K562 (cell line): ENCODE data around the gene ZSCAN2. TPM values are rescaled to one million over a fixed set of nuclear protein-coding genes. Genes with fewer than 3 reads are reported as not detected.

Experiments
- ATAC-seq: fragments of 200-7000 bp; cut with Tn5 transposase; 3 replicates; pipeline ENCODE4 v1.9.1; 2020; ENCODE audit warnings: moderate library complexity
- BruUV-seq: library from RNA; stranded (reverse); fragments of 400-500 nt; replicated peaks from 2 replicates; lab custom pipeline; 2021; lab: Mats Ljungman, UMichigan
- CTCF ChIA-PET: fragments of 300-600 bp; formaldehyde crosslinking; extraction: SDS; loops from one replicate; lab custom pipeline; 2021; ENCODE audit warnings: low intra/inter-chr PET ratio; lab: Yijun Ruan, JAX
- POLR2A ChIA-PET: fragments of 300-600, 350-650 bp; sonication (Branson Sonifier 250); formaldehyde crosslinking; extraction: SDS; loops from one replicate; lab custom pipeline; 2021; ENCODE audit warnings: antibody characterized with exemption, inconsistent platforms; lab: Yijun Ruan, JAX
- DNase-seq, 4 experiments: peaks; one replicate each; pipeline versions ENCODE4 v3.0.0 to v3.0.0-alpha.2; 2011 to 2018; ENCODE audit warnings: low spot score in 3 of 4, mixed read lengths in 3 of 4; ENCODE audit errors: extremely low read depth in 1 of 4
- FAIRE-seq: peaks from 2 replicates; lab custom pipeline; 2011; peaks lifted over from hg19 to GRCh38; lab: Jason Lieb, UNC
- H2AFZ ChIP-seq: 2 replicates; pipeline ENCODE4 v1.6.0; 2011; ENCODE audit warnings: low read depth, low read length, control low read depth, inconsistent platforms
- H3K27ac ChIP-seq: fragments of 200-600 bp; 3 replicates; pipeline ENCODE4 v1.8.0; 2011; ENCODE audit warnings: low read depth, mild to moderate bottlenecking, control low read depth, inconsistent platforms, low read length, moderate library complexity, mixed read lengths; ENCODE audit errors: extremely low read depth
- H3K27me3 ChIP-seq, 2 experiments: fragments of 300-600 bp in 1 of 2; 2 replicates in 1 of 2; 3 replicates in 1 of 2; pipeline versions ENCODE4 v1.6.0 to v1.8.0; 2011; ENCODE audit warnings: inconsistent platforms in 2 of 2, low read length in 2 of 2, mild to moderate bottlenecking in 1 of 2, mixed read lengths in 1 of 2, moderate library complexity in 1 of 2; ENCODE audit not compliant: control insufficient read depth in 2 of 2, insufficient read depth in 2 of 2
- H3K36me3 ChIP-seq: fragments of 300-600 bp; 3 replicates; pipeline ENCODE4 v1.8.0; 2011; ENCODE audit warnings: mild to moderate bottlenecking, low read length, inconsistent platforms; ENCODE audit not compliant: control insufficient read depth, insufficient read depth
- H3K4me1 ChIP-seq, 2 experiments: fragments of 200-600 bp in 1 of 2; replicated peaks in 1 of 2; 2 replicates in 1 of 2; 3 replicates in 1 of 2; pipeline versions ENCODE4 v1.5.1 to v1.8.0; 2011; ENCODE audit warnings: inconsistent platforms in 2 of 2, low read length in 2 of 2, mild to moderate bottlenecking in 1 of 2, mixed read lengths in 1 of 2, moderate library complexity in 1 of 2; ENCODE audit not compliant: control insufficient read depth in 2 of 2, insufficient read depth in 2 of 2
- H3K4me2 ChIP-seq: 2 replicates; pipeline ENCODE4 v1.6.1; 2011; ENCODE audit warnings: low read length, control low read depth, inconsistent platforms, mixed read lengths; ENCODE audit not compliant: insufficient read depth
- H3K4me3 ChIP-seq: fragments of 200-600 bp; sonication (generic), shearing (Covaris generic); 2 replicates; pipeline ENCODE4 v1.5.1; 2016; ENCODE audit warnings: control low read depth, inconsistent platforms
- H3K79me2 ChIP-seq: fragments of 200-600 bp; 3 replicates; pipeline ENCODE4 v1.8.0; 2011; ENCODE audit warnings: low read length, inconsistent platforms; ENCODE audit not compliant: control insufficient read depth, insufficient read depth
- H3K9ac ChIP-seq, 2 experiments: 2 replicates each; pipeline versions ENCODE4 v1.6.0 to v1.6.1; 2011; ENCODE audit warnings: low read depth in 2 of 2, low read length in 2 of 2, control low read depth in 1 of 2, inconsistent platforms in 1 of 2, mild to moderate bottlenecking in 1 of 2, mixed read lengths in 1 of 2; ENCODE audit not compliant: insufficient read depth in 1 of 2
- H3K9me1 ChIP-seq: one replicate; pipeline ENCODE4 v1.6.0; 2011; ENCODE audit warnings: inconsistent platforms, mild to moderate bottlenecking, low read length, moderate library complexity; ENCODE audit not compliant: control insufficient read depth, insufficient read depth
- H3K9me3 ChIP-seq: replicated peaks from 2 replicates; pipeline ENCODE4 v1.5.1; 2011; ENCODE audit warnings: low read depth, low read length, inconsistent platforms; ENCODE audit not compliant: control insufficient read depth, insufficient read depth
- H4K20me1 ChIP-seq: replicated peaks from 2 replicates; pipeline ENCODE4 v1.6.1; 2011; ENCODE audit warnings: low read length, inconsistent platforms, mixed read lengths; ENCODE audit not compliant: control insufficient read depth, insufficient read depth
- ARID1B ChIP-seq: fragments of 450-650 bp; IDR thresholded peaks from 2 replicates; pipeline ENCODE4 v1.6.1; 2016; ENCODE audit warnings: antibody characterized with exemption, mild to moderate bottlenecking, inconsistent platforms
- FOXA3 ChIP-seq, 2 experiments: fragments of 450-650 bp in 1 of 2; sonication (generic) in 1 of 2; formaldehyde crosslinking; IDR thresholded peaks in 1 of 2; conservative IDR thresholded peaks in 1 of 2; 2 replicates each; pipeline versions ENCODE4 v1.4.0 to v1.8.0; 2020 to 2022; ENCODE audit warnings: mild to moderate bottlenecking in 2 of 2, missing genetic modification reagents in 1 of 2
- NELFE ChIP-seq: IDR thresholded peaks from 2 replicates; pipeline ENCODE4 v1.6.1; 2011; ENCODE audit warnings: mild to moderate bottlenecking; ENCODE audit not compliant: insufficient read depth, insufficient read length
- NFE2 ChIP-seq: IDR thresholded peaks from 2 replicates; pipeline ENCODE4 v1.6.1; 2014; ENCODE audit warnings: antibody characterized with exemption, low read depth
- PHF21A ChIP-seq: fragments of 450-650 bp; IDR thresholded peaks from 2 replicates; pipeline ENCODE4 v1.6.1; 2017; ENCODE audit warnings: low read depth, borderline replicate concordance
- RBM22 ChIP-seq: fragments of 200-400 bp; formaldehyde crosslinking; IDR thresholded peaks from 2 replicates; pipeline ENCODE4 v1.6.1; 2018; ENCODE audit warnings: low read length, low read depth; ENCODE audit not compliant: poor library complexity, severe bottlenecking
- SMC3 ChIP-seq: conservative IDR thresholded peaks from 2 replicates; pipeline ENCODE4 v1.6.1; 2011; ENCODE audit warnings: low read depth, low read length, improper control_type of control experiment; ENCODE audit not compliant: insufficient read depth
- ZBTB7A ChIP-seq: IDR thresholded peaks from 2 replicates; pipeline ENCODE4 v1.6.1; 2011; ENCODE audit warnings: low read depth, mild to moderate bottlenecking, low read length, moderate library complexity, borderline replicate concordance; ENCODE audit not compliant: control insufficient read depth
- ZSCAN29 ChIP-seq: fragments of 450-650 bp; IDR thresholded peaks from 2 replicates; pipeline ENCODE4 v1.6.1; 2017
- WGBS: fragments of 100-300 bp; shearing (Covaris generic); methylation state at CpG from one replicate; pipeline ENCODE4 v1.1.6; 2016; ENCODE audit warnings: low coverage, mixed read lengths; ENCODE audit not compliant: insufficient coverage; ENCODE audit errors: missing lambda C conversion rate; 5-methylcytosine and 5-hydroxymethylcytosine counted together
- in situ Hi-C: fragments of 300-500 bp; cut with MboI; formaldehyde crosslinking; loops from 4 replicates; pipeline ENCODE4 v1.15.0; 2018; ENCODE audit warnings: inconsistent platforms, mixed read lengths
- intact Hi-C: fragments of 100-400 bp; cut with micrococcal nuclease; formaldehyde crosslinking; loops from 2 replicates; pipeline ENCODE4 v1.14.2; 2022
- polyA plus RNA-seq, 8 experiments: library from polyadenylated mRNA; depleted of rRNA in 4 of 8; stranded (reverse) in 5 of 8; unstranded in 3 of 8; fragments of >200 nt; fragmentation: Nextera tagmentation in 2 of 8; fragmentation: Illumina TruSeq in 1 of 8; extraction: Ambion mirVana in 2 of 8; extraction: Trizol in 1 of 8; gene quantifications; 2 replicates each; pipeline versions ENCODE4 v1.2.1 to v1.2.3, GENCODE V29; 2011 to 2014; ENCODE audit warnings: inconsistent platforms in 1 of 8, missing spikeins in 1 of 8
- total RNA-seq, 7 experiments: library from RNA; depleted of rRNA in 6 of 7; stranded (reverse); fragments of >200 nt in 6 of 7; fragmentation: Illumina TruSeq in 2 of 7; extraction: Trizol in 2 of 7; gene quantifications; 2 replicates each; pipeline versions ENCODE4 v1.2.1 to v1.2.3, GENCODE V29; 2011 to 2021; ENCODE audit warnings: low replicate concordance in 1 of 7
- TF ChIP-seq, protein P1 (sequence below): sonication (generic); formaldehyde crosslinking; IDR thresholded peaks from 2 replicates; pipeline ENCODE4 v1.8.0; 2022; ENCODE audit warnings: missing genetic modification reagents, mild to moderate bottlenecking, moderate library complexity, borderline replicate concordance
- TF ChIP-seq, protein P2 (sequence below): fragments of 450-650 bp; formaldehyde crosslinking; conservative IDR thresholded peaks from 2 replicates; pipeline ENCODE4 v1.4.0; 2022; ENCODE audit warnings: mild to moderate bottlenecking, missing genetic modification characterization

ZSCAN2 gene
- total and polyA plus RNA-seq, 9 of the 15 experiments (the other 6 are each of a cell fraction or from before 2014, with no cell fraction given): 1.7 to 14.2 (median 6.6) TPM

- no peak for TF ChIP-seq NELFE
- peak; percentile 92 for TF ChIP-seq PHF21A
- 0 out of 4 replicates have a peak, but pooled peaks of 1 of the 2 experiments have one; percentile 17 for TF ChIP-seq FOXA3 (CRISPR knock-in tag; conservative IDR thresholded peaks at IDR 0.05 in 1 of 2, IDR thresholded peaks at IDR 0.05 in 1 of 2)
- peak; percentile 63; the same call in 1 of the 2 replicates for TF ChIP-seq ZBTB7A
- TF ChIP-seq ARID1B: no peak
- TF ChIP-seq ZSCAN29: 0 out of 2 replicates have a peak, but pooled peaks have one; percentile 0
- peak; percentile 35 for TF ChIP-seq SMC3
These were observed 54.1 kb downstream of the ZSCAN2 start (continued) for GRCh38 chr15:84654689-84655453.

DNA sequence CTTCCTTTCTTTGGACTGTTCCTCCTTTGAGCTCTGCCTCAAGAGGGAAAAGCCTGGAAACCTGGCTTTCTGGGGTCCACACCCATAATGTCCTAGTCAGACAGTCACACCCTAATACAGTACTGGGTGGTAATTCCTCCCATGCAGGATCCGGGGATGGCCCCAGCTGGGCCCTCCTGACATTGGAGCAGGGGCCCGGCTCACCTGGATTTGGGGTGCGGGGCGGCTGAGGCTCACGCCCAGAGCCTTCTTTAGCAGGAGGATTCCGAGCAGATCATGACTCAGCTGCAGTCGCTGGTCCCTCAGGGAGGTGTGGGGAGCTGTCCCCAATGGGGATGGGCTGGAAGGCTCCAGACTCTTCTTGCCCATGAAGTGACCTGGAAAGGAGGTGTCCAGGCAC, 56.2 kb downstream of the ZSCAN2 start:
- in situ Hi-C loops: no loop called here
- no TSS peak for BruUV-seq
- no peaks in the 10 kb centered on the region for H3K9me1 ChIP-seq
- intact Hi-C loops: no loop called here
- no peaks in the 10 kb centered on the region for H4K20me1 ChIP-seq
- ATAC-seq: no peak
- 52% methylated on average over 6 of the region's 7 CpGs for WGBS
- H3K36me3 ChIP-seq: peaks cover 9% of the 10 kb centered on the region; the same call in 2 of the 3 replicates
- no peak overlapping the region for H3K9ac ChIP-seq
- H3K4me1 ChIP-seq: peaks cover 6 to 24% of the 10 kb centered on the region in 2 experiments; a peak in 3 of 5 replicates
- H3K27me3 ChIP-seq: no peaks in the 10 kb centered on the region
- TF ChIP-seq, protein P1, sequence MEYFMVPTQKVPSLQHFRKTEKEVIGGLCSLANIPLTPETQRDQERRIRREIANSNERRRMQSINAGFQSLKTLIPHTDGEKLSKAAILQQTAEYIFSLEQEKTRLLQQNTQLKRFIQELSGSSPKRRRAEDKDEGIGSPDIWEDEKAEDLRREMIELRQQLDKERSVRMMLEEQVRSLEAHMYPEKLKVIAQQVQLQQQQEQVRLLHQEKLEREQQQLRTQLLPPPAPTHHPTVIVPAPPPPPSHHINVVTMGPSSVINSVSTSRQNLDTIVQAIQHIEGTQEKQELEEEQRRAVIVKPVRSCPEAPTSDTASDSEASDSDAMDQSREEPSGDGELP (CRISPR knock-in tag): 0 out of 2 replicates have a peak, but pooled peaks have one; percentile 17
- TF ChIP-seq, protein P2, sequence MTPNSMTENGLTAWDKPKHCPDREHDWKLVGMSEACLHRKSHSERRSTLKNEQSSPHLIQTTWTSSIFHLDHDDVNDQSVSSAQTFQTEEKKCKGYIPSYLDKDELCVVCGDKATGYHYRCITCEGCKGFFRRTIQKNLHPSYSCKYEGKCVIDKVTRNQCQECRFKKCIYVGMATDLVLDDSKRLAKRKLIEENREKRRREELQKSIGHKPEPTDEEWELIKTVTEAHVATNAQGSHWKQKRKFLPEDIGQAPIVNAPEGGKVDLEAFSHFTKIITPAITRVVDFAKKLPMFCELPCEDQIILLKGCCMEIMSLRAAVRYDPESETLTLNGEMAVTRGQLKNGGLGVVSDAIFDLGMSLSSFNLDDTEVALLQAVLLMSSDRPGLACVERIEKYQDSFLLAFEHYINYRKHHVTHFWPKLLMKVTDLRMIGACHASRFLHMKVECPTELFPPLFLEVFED (CRISPR knock-in tag): no peak
- TF ChIP-seq NFE2 (0 out of 2 replicates have a peak, but pooled peaks have one; percentile 10), RBM22 (no peak)
- POLR2A ChIA-PET: interaction anchor here (1.0 to 1.3 kb wide), 2 partner anchors 9 to 26 kb away, joined by 3 read pairs; no protein-coding TSS in a partner anchor
- H2AFZ ChIP-seq: no peak overlapping the region
- no peak overlapping the region for H3K27ac ChIP-seq
- H3K4me2 ChIP-seq: no peak overlapping the region
- no peak for DNase-seq
- no peak for FAIRE-seq
- CTCF ChIA-PET: no interaction called here
- no peak overlapping the region for H3K4me3 ChIP-seq
- H3K9me3 ChIP-seq: no peaks in the 10 kb centered on the region
- H3K79me2 ChIP-seq: peaks cover 17% of the 10 kb centered on the region
